NK-92 (cell line): Measurements from ENCODE around the gene EPAS1.

ENCODE experiments used
- DNase-seq: peaks from one replicate; lab custom pipeline; 2025; ENCODE audit not compliant: unreplicated experiment; lab: John Stamatoyannopoulos, UW

The EPAS1 gene

GRCh38 chr2:46299365-46300263 lies 2.4 kb downstream of the EPAS1 start:
- no peak for DNase-seq

DNA sequence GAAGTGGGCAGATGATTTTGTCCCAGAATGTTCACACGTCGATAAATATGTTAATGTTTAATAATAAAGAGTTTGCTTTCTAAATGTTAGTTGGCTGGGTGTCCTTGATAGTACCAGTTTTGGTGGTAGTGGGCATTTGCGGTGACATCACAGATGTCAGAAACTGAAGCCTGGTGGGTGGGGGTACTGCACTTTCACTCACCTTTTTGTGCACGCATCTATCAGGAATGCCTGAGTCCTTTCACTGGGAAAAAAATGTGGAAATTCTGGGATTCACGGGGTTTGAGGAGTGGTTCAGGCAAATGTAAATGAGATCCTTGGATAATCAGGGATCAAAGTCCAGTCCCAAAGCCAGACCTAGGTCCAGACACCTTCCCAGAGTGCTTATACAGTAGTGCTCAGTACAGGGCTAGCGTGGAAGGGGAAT lies 3.2 kb downstream of the EPAS1 start:
- DNase-seq, result no peak

DNA sequence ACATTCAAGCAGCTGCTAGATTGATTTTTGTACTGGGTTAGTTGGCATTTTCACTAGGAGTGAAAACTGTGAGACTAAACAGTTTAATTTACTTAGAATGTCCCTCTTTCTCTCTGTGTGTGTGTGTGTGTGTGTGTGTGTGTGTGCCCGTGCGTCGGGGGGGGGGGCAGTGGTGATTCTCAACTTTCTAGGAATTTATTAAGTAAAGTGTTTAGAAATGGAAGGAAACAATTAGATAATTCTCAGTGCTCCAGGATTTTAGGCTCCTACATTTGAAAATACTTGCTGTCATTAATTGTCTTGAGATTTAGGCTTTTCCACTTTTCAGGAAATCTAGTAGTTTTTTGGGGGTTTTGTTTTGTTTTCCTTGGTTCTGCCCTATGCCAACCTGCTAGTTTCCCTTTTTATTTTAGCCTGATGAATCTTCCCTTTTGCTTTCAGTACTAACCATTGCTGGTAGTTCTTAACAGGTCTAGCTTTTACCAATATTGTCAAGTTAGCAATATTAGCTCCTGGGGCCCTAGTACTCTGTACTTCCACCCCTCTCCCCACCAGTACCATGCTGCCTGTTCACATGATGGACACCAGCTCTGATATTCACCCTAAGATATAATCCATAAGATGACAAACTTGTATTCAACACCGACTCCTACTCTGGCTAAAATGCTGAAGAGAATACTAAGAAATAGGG lies 4.9 kb downstream of the EPAS1 start:
- no peak for DNase-seq

DNA sequence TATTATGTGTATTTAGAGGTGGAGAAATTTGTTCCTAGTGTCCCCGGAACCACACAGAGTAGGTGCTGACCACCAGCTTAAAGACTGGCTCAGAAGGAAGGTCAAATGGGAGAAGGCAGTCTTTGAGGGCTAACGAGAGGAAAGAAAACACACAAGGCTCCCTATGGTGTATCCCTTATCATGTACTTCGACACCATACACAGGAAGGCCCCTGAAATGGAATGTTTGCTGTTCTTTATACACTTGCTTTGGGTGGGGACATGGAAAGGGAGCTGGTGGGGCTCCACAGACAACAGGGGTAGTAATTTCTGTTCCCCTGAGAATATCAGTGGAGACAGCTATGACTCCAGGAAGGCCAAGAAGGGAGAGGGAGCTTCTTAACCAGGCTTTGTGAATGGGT lies 6.0 kb downstream of the EPAS1 start:
- no peak for DNase-seq

- DNase-seq, result no peak
Measured at GRCh38 chr2:46303822-46304221, 6.6 kb downstream of the EPAS1 start.

DNA sequence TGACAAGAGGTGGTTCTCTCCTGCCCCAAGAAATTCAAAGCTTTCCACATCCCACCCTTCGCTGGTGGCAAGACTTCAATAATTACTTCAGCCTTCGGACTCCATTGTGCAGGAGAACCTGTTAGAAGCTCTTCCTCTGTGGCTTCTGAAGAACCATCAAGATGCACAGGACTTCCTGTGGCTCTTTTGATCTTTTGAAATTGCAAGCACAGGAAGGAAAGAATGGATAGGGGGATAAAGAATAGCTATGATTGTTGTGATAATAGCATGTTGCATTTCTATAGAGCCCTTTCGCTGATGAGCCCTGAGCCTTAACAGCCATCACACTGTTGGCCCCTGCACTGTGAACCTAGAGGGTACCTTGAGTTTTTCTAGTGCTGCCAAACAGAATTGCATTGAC lies 7.4 kb downstream of the EPAS1 start:
- DNase-seq, result no peak

- no peak for DNase-seq
Measured at GRCh38 chr2:46305187-46305586, 8.0 kb downstream of the EPAS1 start.

GRCh38 chr2:46305767-46306166 lies 8.6 kb downstream of the EPAS1 start:
- DNase-seq, result no peak

GRCh38 chr2:46306330-46306751 lies 9.1 kb downstream of the EPAS1 start:
- no peak for DNase-seq

DNA sequence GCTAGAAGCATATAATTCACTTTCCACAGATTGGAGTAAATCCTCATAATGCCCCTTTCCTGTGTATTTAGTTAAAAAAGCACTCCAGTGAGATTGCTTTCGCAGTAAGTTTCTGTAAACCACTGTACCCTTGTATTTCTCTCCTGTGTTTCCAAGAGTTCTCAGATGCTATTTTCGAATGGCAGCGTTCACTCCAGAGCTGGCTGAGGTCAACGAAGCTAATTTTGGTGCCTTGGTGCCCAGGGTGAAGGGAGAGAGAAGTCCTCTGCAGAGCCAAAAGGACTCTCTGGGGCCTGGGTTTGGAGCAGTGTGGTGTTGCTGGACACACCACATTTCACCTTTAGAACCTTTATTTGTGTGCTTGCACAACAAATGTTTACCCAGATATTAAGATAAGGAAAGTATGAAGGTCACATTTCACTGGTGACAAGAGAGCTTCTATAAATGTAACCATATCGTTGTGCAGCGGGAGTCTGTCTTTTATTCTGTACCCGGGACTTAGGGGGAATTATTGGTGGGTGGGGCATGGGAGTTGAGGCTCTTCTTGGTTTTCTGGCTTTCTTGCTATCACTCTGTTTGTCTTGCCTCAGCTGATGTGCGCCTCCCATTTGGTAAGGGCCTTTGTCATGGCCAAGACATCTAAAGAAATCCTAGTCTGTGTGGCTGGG lies 9.9 kb downstream of the EPAS1 start:
- no peak for DNase-seq

DNA sequence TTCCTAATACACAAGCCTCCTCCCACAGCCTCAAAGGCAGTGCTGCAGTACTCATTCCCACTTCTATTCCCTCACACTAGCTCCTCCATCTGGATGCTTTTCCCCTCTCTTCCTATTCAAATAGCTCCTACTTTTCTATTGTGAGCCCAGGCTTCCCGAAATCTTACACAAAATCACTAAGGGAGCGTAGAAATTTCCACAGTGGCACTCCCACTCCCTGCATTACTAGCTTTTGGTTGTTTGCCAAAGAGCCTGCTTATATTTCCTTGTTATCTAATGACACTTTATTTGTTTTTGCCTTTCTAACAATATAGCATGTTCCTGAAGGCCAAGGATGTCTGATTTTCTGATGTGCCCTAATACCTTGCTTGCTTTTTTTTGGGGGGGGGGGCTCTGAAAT lies 10.9 kb downstream of the EPAS1 start:
- DNase-seq, result no peak

DNA sequence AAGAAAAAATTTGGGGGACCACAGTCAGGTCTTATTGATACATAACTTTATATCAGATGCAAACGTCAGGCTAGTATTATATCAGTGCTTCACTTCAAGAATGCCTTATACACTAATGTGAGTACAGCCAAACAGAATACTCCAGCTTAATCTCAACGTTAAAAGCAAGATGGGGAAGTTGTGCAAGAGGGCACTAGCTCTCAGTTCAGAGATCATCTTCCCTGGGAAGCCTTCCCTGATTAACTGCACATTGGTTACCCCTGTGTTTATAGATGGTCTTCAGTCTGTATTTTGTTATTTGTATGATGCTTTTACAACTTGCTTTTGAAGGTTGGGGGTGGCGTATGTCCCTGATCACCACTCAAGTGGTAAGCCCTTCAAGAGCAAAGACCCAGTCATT lies 11.4 kb downstream of the EPAS1 start:
- no peak for DNase-seq

- DNase-seq, result no peak
Measured at GRCh38 chr2:46309052-46309953, 12.1 kb downstream of the EPAS1 start.

GRCh38 chr2:46310446-46310845 lies 13.2 kb downstream of the EPAS1 start:
- no peak for DNase-seq

- no peak for DNase-seq
Measured at GRCh38 chr2:46311651-46312223, 14.5 kb downstream of the EPAS1 start.

DNA sequence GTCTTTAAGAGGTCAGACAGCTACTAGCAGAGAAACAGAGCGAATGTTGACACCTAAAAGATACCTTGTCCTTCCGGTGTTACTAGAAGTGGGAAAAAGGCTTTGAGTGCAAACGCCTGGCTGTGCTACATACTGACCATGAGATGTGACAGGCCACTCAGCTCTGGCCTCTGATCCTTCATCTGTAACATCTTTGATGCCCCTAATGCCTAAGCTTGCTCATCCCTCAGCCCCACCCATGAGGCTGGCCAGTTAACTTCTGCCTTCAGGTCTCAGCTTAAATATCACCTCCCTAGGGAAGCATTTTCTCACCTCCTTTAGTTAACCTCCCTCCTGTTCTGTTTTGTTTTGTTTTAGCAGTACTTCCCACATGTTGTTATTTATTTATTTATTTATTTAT lies 15.9 kb downstream of the EPAS1 start:
- no peak for DNase-seq

GRCh38 chr2:46314065-46314835 lies 17.0 kb downstream of the EPAS1 start:
- no peak for DNase-seq

GRCh38 chr2:46315103-46315890 lies 18.1 kb downstream of the EPAS1 start:
- no peak for DNase-seq

DNA sequence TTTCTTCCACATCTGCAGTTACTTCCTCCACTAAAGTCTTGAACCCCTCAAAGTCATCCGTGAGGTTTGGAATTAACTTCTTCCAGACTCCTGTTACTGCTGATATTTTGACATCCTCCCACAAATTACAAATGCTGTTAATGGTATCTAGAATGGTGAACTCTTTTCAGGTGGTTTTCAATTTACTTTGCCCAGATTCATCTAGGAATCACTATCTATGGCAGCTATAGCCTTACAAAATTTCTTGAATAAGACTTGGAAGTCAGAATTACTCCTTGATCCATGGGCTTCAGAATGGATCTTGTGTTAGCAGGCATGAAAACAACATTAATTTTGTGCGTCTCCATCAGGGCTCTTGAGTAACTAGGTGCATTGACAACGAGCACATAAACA lies 19.9 kb downstream of the EPAS1 start:
- no peak for DNase-seq
